Testis (tissue), 2 donors: ENCODE results near the gene CFAP43.

Source experiments
- POLR2A ChIP-seq: fragments of 450-650 bp; IDR thresholded peaks from one replicate; pipeline ENCODE4 v1.6.1; 2017; ENCODE audit warnings: antibody characterized with exemption, mild to moderate bottlenecking, moderate library complexity
- TF ChIP-seq, protein P1 (sequence below), 3 experiments: fragments of 450-650 bp in 2 of 3; fragments of 200-600 bp in 1 of 3; sonication (generic) in 1 of 3; IDR thresholded peaks; one replicate each; pipeline ENCODE4 v1.5.1; 2016 to 2019; ENCODE audit warnings: antibody characterized with exemption in 3 of 3, mild to moderate bottlenecking in 2 of 3, moderate library complexity in 1 of 3

DNA sequence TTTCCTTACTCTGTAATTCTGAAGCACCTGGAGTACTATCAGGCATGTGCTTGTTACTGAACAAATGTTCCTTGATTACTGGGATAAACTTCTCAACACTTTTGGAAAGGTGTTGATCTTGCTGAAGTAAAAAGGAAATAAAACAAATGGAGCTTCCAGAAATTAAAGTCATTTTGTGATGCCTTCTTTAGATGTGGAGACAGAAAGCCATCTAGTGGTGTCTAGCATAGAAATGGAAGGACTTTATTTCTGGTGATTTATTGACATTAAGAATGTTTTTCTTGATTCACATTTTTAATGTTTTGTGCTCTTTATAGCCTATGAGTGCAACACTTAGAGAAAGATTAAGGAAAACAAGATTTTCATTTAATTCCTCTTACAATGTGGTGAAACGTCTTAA, 108.8 kb downstream of the CFAP43 start:
- TF ChIP-seq POLR2A, result no peak
- TF ChIP-seq, protein P1, sequence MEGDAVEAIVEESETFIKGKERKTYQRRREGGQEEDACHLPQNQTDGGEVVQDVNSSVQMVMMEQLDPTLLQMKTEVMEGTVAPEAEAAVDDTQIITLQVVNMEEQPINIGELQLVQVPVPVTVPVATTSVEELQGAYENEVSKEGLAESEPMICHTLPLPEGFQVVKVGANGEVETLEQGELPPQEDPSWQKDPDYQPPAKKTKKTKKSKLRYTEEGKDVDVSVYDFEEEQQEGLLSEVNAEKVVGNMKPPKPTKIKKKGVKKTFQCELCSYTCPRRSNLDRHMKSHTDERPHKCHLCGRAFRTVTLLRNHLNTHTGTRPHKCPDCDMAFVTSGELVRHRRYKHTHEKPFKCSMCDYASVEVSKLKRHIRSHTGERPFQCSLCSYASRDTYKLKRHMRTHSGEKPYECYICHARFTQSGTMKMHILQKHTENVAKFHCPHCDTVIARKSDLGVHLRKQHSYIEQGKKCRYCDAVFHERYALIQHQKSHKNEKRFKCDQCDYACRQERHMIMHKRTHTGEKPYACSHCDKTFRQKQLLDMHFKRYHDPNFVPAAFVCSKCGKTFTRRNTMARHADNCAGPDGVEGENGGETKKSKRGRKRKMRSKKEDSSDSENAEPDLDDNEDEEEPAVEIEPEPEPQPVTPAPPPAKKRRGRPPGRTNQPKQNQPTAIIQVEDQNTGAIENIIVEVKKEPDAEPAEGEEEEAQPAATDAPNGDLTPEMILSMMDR (IDR thresholded peaks at IDR 0.05), result no peak
